Fibroblast of gingiva (primary cell): ENCODE data around the gene OR52H1.

Source experiments
- DNase-seq: peaks from one replicate; pipeline ENCODE4 v3.0.0-alpha.2; 2011; ENCODE audit warnings: low read depth

OR52H1 gene

GRCh38 chr11:5531053-5531831, 17.1 kb downstream of the OR52H1 start:
- DNase-seq: no peak

GRCh38 chr11:5528495-5528894, 19.8 kb downstream of the OR52H1 start:
- no peak for DNase-seq

DNA sequence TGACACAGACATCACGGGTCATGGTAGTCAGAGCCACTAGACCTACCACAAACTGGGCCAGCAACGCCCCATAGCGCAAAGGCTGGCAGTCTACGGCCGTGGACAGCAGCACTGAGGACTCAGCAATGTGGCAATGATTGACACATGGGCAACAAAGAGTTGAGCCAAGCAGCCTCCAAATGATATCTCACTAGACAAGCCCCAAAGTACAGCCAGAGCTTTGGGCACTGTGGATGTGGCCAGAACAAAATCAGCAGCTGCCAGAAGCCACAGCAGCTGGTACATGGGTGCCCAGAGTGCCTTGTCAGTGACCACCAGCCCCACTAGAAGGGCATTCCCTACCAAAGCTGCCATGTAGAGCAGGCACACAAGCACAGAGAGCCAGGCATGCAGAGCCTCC, 20.6 kb downstream of the OR52H1 start:
- DNase-seq: no peak

GRCh38 chr11:5524756-5525155, 23.6 kb downstream of the OR52H1 start:
- no peak for DNase-seq

GRCh38 chr11:5522308-5522707, 26.0 kb downstream of the OR52H1 start:
- no peak for DNase-seq

GRCh38 chr11:5521540-5521939, 26.8 kb downstream of the OR52H1 start:
- DNase-seq: no peak

GRCh38 chr11:5516599-5516998, 31.7 kb downstream of the OR52H1 start, which contains the start of gene UBQLNL:
Gene UBQLNL, minus strand, starts transcription at chr11:5516699. Its CDS starts 258 bp downstream, at chr11:5516441.
- no peak for DNase-seq

- DNase-seq: no peak
These were observed 33.5 kb downstream of the OR52H1 start for GRCh38 chr11:5514841-5515240.

DNA sequence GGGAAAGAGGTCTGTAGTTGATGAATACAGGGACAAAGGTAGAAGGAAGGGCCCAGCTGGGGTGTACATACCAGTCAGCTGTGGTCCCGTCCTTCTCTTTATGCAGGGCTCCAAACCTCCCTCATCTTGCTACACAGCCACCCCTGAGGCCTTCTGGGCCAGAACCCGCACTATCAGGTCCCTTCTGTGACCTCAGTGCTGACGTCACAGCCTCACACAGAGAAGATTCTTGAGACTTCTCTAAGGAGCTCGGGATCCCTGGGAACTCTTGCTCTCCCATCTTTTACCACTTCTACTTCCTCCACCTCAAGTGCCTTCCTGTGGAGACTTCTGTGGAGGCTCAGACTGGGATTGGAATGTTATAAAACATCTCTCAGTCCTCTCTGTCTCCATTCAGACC, 38.5 kb downstream of the OR52H1 start, which contains the start of gene UBQLN3:
Gene UBQLN3 (minus strand): TSS at position 155 of the 400 bp plus-strand sequence. CDS start 399 bp downstream, outside the sequence.
- no peak for DNase-seq

DNA sequence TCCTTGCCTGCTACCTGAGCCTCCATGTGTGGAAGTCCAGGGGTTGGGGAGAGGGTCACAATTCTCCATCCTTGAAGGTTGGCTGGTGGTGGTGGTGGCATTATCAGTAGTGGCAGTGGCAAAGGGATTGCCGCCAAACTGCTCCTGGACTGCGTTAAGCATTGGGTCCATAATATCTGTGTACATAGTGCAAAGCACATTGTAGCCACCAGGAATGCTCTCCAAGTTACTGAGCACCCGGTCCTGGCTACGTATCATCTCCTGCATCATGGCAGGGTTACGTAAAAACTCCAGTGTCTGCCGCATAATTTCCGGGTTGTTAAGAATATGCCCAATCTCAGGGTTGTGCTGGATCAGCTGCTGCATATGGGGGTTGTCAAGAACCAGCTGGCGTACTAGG, 39.7 kb downstream of the OR52H1 start:
- DNase-seq: no peak

DNA sequence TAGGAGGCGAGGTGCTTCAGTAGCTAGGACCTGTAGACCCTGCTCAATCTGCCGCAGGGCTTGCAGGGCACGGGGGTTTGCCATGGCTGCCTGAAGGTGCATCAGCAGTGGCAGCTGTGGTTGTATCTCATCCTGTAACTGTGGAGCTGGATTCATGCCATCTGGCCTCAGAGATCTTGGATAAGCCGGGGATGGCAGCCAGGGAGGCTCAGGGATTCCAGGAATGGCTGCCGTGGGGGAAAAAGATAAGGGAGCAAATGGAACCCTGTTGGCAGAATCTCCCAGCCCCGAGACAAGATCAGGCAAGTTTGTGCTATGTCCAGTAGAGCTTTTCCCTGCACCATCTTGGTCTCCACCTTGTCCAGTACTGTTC, 40.4 kb downstream of the OR52H1 start:
- DNase-seq: no peak

DNA sequence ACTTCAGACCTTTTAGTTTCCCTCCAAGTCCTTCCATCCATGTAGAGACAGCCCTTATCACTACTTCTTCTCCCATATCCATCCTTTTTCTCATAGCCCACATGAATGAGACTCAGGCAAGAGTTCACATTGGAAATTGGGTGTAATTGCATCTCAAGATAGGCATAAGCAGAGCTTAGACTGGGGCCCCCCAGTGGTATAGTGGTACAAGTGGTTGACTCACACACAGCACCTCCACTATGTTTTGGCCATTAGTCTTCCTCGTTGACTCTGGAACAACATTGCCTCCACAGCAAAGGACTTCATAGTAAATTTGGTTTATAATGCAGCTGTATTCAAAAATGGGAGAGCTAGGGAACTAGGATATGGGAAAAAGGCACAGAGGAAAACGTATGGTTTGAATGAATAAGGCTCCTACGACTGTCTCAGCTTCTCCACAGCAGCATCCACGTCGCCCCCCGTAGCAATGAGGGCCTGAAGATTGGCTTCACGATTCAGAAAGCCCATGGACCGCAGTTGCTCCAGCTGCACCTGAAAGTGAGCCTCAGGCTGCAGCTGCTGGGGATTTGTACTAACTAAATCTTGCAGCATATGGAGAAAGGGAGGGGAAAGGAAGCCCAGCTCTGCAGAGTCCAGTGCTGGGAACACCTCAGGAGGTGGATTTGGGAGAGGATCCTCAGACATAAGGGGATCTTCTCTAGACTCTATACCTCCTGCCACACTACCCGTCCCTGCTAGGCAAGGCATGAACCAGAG, 41.0 kb downstream of the OR52H1 start:
- no peak for DNase-seq

DNA sequence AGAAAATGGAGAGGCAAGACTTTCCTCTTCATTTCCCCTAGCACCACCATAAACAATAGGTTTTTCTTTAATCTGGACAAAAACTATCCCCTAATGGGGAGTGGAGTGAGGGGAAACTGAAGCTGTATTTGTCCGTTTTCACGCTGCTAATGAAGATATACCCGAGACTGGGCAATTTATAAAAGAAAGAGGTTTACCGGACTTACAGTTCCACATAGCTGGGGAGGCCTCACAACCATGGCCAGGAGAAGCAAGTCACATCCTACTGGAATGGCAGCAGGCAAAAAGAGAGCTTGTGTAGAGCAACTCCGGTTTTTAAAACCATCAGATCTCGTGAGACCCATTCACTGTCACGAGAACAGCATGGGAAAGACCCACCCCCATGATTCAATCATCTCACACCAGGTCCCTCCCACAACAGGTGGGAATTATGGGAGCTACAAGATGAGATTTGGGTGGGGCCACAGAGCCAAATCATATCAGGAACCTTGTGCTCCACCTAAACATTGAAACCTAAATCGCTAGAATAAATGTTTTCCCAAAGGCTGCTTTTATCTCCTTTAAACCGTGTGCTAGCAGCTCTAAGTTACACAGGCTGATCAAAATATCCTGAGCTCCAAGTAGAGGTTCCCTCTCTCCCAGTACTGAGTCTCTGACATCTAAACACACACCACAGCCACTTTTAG, 42.8 kb downstream of the OR52H1 start:
- no peak for DNase-seq

DNA sequence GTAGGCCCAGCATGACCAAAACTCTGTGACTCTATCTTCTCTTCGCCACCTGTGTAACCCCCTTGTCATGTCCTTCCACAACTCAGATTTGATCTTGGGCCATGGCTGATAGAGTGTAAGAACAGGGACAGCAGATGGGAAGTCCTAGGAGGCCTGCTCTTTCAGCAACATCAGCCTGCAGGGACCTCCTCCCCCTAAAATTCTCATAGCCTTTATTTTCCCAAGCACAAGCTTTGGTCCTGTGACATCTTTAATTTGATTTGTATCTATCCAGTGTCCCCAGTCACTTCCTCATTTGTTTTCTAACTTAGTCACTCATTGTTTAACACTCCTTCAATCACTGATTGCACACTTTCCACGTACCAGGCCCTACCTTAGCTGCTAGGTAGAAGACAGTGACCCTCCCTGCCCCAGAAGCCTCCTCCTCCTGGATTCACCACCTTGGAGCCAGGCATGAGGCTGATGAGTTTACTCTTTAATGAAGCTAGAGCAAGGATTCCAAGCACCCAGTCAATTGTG, 43.9 kb downstream of the OR52H1 start:
- DNase-seq: no peak

- no peak for DNase-seq
These were observed 47.9 kb downstream of the OR52H1 start for GRCh38 chr11:5500393-5500801.

DNA sequence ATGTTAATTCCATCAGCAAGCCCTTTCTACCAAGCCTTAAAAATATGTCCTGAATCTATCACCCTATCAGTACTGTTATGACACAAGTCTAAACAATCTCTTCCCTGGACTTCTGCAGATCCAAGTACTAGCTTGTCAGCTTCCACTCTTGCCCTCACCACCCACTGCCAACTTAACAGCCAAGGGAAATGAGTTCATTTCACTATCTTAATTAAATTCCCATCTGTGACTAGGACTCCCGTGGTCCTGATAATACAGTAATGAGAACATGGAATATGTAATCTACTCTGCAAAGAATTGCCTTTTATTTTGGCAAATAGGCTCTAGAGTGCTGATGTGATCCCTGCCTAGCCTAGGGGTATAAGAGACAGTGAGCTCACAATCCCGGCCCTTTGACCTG, 48.7 kb downstream of the OR52H1 start:
- DNase-seq: no peak
